IPS-NIHi11 (cell line): Measurements from ENCODE around the gene CD38.

Experiments used
- DNase-seq: peaks from one replicate; pipeline ENCODE4 v3.0.0; 2012; ENCODE audit warnings: mixed read lengths, low spot score

The CD38 gene

DNA sequence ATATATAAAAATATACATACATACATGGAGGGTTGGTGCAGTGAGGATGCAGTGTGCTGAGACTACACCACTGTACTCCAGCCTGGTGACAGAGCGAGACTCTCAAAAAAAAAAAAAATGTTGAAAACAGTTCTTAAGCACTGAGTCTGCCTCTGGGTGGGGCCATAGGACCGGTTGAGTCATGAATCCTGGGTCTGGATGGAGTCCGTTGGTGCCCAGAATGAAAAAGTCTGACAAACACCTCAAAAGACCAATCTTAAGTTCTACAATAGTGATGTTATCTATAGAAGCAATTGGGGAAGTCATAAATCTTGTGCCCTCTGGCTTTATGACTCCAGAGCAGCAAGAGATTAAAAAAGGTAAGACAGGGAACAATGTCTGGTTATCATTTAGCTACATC lies 90.0 kb downstream of the CD38 start:
- DNase-seq: no peak

- no peak for DNase-seq
These were observed 90.8 kb downstream of the CD38 start for GRCh38 chr4:15868826-15869413.

DNA sequence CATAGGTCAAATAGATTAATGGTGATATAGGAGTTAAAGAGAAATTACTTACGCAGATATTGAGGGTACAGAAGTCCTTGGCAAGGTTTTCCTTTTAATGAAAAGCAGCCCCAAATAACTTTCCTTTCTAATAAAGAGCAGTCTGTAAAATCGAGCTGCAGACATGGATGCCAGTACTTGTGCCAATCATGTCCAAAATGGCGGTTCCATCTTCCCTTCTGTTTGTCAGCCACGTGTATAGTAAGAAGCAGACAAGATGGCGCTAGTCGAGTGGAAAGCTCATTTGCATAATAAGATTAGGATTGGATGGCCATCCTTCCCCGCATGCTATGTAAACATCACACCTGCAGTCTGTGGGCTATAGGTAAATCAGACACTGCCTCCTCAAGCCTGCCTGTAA lies 92.0 kb downstream of the CD38 start:
- DNase-seq: no peak

- DNase-seq: no peak
These were observed 93.0 kb downstream of the CD38 start for GRCh38 chr4:15870921-15871664.

GRCh38 chr4:15873117-15873516 lies 95.0 kb downstream of the CD38 start:
- DNase-seq: no peak

- DNase-seq: no peak
These were observed 96.5 kb downstream of the CD38 start for GRCh38 chr4:15874671-15875070.

- no peak for DNase-seq
These were observed 97.7 kb downstream of the CD38 start for GRCh38 chr4:15875663-15876460.

GRCh38 chr4:15878011-15878410 lies 99.9 kb downstream of the CD38 start:
- DNase-seq: no peak

DNA sequence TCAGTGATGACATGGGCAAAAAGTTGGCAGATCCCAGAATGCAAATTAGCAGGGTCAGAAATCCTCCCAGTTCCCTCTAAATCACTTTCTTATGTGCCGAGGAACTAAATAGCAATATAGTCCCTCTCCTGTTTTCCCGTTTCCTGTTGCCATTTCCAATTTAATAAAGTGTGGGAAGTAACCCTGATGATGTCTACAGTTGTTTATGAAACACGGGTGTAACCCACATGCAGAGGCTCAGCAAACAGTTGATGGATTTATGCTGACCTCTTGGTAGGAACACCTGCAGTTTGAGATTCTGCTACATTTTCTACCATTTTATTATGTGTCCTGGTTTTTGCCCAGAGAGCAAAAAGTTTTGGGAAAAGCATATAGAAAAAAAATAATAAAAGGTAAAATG lies 103.7 kb downstream of the CD38 start:
- no peak for DNase-seq

GRCh38 chr4:15882675-15883086 lies 104.6 kb downstream of the CD38 start:
- peak; percentile 68 for DNase-seq

DNA sequence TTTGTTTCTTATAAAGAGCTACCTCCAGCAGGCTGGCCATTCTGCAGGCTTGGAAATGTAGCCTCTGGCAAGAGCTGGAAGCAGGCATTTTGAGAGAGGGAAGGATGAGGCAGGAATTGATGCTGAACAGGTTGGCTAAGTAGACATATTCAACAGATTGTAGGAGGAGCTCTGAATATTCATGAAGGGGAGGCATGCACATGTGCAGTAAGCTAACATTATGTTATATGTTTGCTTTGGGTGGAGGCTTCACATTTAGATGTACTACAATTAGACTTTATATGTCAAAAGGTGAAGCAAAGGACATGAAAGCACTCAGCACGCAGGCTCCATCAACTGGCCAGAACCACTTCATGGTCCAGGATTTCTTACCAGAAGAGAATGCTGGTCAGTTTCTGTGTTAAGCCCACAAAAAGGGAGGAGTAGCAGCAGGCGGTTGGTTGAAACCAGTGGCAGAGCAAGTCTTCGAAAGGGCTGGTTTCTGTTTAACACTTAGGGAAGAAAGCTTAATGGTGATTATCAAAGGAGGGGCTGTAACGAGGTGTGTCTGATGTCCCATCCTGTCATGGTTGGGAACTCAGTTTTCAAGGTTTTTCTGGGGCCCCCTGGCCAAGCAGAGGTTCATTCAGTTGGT lies 105.6 kb downstream of the CD38 start:
- DNase-seq: no peak

DNA sequence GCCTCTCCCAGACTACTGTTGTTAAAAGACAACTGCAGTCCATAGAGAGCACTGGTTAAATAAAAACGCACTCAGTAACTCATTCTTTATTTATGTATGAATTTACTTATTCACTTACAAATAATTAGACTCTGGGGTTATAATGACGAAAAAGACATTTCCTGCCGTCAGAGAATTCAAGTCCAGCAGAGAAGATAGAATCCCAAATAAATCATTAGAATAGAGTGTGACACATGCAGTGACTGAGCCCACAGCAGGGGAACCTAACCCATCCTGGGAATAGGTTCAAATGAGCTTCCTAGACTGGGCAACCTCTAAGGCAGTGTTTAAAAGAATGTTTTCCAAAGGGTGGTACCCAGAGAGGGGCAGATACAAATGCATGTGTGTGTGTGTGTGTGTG lies 106.5 kb downstream of the CD38 start:
- no peak for DNase-seq

- no peak for DNase-seq
These were observed 107.3 kb downstream of the CD38 start for GRCh38 chr4:15885422-15885821.

DNA sequence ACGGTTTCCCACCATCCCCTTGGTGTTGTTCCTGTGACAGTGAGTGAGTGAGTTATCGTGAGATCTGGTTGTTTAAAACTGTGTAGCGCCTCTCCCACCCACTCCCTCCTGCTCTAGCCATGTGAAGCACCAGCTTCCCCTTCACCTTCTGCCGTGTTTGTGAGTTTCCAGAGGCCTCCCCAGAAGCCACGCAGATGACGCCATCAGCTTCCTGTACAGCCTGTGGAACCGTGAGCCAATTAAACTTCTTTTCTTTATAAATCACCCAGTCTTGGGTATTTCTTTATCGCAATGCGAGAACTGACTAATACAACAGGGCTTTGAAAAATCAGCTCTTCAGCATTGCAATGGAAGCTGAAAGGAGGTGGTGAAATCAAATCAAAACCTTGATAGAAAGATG lies 110.4 kb downstream of the CD38 start:
- no peak for DNase-seq

- DNase-seq: no peak
These were observed 112.2 kb downstream of the CD38 start for GRCh38 chr4:15890246-15890829.

- DNase-seq: no peak
These were observed 113.2 kb downstream of the CD38 start for GRCh38 chr4:15891312-15891711.

- DNase-seq: no peak
These were observed 115.8 kb downstream of the CD38 start for GRCh38 chr4:15893962-15894361.

DNA sequence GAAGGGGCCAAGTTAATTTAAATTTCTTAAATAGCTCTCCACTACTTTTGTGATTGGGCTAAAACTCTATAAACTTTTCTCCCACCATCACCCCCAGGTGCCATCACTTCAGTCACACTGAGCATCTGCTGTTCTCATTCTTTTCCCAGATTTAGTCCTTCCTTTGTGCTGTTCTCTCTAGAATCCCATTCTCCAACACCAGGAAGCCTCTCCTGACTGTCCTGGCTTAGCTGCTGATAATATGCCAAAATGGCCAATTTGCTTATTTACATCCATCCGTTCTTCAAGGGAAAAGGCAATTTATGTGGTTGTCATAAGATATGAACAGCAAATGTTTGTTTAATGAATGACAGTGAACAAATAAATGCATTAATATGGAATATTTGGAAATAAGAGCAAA lies 116.3 kb downstream of the CD38 start:
- DNase-seq: no peak

- DNase-seq: no peak
These were observed 117.1 kb downstream of the CD38 start for GRCh38 chr4:15894921-15895916.

DNA sequence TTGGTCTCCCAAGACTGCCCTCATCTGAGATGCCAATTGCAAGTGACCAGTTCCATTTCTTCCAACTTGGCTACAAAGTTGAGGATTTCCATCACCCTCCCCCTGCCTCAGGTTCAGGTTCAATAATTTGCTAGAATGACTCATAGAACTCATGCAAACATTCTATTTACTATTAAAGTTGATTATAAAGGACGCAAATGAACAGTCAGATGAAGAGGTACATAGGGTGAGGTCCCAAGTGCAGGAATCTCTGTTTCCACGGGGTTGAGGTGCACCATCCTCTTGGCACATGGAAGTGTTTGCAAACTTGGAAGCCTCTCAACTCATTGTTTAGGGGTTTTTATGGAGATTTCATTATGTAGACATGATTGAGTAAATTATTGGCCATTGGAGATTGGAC lies 119.4 kb downstream of the CD38 start:
- DNase-seq: no peak

- no peak for DNase-seq
These were observed 120.8 kb downstream of the CD38 start for GRCh38 chr4:15898902-15899301.
